ENCODE results near the gene GHR. TPM values are rescaled to one million over a fixed set of nuclear protein-coding genes. Genes with fewer than 3 reads are reported as not detected.

Gene GHR
- not detected for total RNA-seq

DNA sequence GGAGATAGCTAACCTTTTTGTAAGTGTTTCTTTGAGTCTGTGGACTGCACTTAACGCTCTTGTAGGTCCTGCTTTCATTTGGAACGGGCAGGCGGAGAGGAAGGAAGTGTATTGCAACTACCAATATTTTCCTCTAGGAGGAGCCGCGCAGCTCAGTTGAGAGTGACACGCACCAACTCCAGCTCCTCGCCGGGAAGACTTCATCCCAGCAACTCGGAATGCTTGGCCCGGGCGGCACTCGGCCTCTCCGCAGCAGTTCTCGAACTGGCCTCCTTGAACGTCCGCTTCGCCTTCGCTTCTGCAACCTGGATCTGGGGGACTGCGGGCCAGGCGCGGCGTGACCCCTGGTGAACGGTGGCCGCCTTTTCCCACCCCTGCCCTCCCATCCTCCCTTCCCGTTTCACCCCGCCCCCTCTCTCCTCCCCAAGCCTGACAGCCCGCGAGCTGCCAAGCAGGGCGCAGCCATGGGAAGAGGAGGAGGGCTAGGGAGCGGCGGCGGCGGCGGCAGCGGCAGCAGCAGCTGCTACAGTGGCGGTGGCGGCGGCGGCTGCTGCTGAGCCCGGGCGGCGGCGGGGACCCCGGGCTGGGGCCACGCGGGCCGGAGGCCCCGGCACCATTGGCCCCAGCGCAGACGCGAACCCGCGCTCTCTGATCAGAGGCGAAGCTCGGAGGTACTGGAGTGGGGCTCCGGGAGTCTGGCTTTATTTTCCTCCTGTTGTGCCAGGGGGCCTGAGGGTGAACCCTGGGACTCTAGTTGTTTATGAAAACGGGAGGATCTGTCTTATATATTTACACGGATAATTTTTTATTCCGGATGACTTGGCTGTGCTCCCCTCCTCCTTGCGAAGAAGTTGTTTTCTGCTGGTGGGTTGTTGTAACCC, at the start of gene GHR:
Gene GHR, plus strand, starts transcription at position 155 of the 881 bp plus-strand sequence. CDS start 142,436 bp downstream, outside the sequence.
- DNase-seq = no peak

DNA sequence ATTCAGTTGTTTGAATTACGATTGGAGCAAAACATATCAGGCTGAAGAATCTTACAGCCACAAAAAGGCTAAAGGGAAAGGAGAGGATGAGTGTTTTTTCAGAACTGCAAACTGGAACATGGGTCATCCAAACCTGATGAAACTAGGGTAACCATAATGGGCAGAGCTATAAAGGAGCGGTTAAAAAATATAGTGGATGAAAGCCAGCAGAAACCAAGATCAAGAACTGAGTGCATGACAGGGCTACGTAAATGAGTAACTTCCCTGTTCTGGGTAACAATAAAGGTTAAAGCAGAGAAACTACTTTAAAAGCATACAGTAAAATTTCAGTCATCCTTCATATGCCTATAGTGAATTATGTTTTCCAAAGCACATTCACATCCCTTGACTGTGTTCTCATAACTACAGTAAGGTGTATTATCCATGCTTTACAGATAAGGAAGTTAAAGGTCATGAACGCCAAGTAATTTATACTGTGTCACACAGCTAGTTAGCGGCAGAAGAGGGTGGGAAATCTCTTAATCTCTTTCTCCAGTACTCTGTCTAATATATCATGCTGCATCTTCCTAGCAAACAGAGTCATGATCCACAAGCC, 48.5 kb upstream of the GHR start:
- DNase-seq = no peak

DNA sequence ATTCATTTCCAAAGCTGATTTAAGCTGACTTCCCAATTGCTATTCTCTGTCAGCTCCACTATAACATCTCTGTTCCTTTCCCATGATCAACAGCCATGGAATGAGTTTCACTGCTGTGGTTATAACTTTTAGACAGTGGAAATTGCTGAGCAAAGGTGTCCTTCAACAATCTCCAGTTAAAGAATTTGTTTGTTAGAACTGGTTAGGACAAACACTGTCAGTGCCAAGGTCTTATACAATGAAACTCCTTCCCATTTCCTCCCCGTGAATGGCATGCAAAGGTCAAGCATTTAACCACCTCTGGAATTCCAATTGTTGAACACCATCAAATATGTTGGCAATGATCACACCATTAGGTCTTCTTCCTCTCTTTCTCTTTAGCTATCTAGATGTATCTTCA, 45.7 kb upstream of the GHR start:
- no peak for DNase-seq

DNA sequence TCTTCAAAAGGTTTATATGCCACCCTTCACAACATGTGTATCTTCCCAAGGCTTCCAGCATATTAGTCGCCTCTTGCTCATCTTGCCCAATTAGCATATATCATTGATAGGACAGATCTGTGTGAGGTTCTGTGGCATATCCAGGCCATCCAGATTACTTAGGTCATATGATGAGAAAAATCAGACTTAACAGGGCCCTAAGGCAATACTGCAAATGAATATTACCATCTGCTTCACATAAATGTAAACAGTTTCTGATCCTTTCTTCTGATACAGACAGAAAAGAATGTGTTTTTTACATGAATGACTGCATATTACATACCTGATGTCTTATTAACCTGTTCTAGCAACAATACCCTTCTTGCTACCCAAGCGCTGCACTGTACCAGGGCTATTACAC, 41.3 kb upstream of the GHR start:
- DNase-seq = no peak

DNA sequence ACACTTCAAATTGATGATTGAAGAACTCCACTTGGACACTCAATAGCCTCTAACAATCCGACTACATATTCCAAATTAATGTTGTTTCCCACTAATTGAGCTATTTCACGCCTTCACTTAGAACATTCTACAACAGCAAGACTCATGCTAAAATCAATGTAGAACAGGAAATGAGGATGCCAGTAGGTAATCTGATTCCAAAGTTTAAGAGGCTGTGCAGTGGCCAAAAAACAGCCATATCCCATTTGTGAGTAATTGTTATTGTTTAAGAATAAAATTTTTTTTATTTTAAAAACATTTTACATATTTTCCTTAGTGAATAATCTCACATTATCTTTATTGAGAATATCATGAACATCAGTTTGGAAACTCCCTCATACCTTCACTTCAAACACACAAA, 35.7 kb upstream of the GHR start:
- DNase-seq = no peak

DNA sequence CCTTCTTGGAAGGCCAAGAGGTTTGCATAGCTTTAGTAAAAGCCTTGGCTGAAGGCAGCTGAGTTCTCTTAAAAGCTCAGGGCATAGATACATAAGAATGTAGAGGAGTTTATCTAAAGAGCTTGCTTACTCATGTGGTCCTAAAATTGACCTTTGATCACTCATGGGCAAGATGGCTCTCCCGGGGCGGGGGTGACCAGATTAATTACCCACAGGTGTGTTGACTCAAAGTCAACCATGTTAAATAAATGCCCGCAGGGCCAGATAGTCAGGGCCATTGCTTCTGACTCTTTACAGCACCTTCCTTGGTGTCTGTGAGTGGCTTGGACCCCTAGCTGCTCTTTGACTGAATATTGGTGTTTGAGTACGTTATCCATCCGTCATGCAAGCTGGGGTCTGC, 33.1 kb upstream of the GHR start:
- no peak for DNase-seq

DNA sequence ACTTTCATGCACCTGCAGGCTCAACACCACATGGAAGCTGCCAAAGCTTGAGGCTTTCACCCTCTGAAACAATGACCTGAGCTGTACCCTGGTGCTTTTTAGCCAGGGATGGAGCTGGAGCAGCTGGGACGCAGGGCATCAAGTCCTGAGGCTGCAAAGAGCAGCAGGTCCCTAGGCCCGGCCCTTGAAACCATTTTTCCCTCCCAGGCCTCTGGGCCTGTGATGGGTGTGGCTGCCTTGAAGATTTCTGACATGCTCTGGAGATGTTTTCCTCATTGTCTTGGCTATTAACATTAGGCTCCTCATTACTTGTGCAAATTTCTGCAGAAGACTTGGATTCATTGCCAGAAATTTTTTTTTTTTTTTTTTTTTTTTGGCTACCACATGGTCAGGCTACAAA, 30.3 kb upstream of the GHR start:
- DNase-seq = no peak

DNA sequence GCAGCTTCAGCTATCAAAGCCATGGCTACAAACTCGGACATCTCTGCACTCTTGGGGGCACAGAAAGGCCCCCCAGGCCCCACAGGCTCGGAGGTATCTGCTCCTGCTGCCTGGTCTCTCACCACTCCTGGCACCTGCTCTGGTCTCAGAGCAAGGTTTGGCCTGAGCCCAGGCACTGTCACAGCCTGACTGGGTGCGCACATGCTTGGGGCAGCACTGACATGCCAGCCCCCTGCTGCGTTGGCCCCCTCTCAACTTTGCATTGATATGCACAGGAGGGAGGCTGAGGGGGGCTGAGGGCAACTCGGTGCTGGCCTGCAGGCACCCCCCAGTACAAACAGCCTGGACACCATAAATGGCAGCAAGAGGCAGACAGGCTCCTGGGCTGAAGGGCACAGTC, 27.1 kb upstream of the GHR start:
- DNase-seq = no peak

DNA sequence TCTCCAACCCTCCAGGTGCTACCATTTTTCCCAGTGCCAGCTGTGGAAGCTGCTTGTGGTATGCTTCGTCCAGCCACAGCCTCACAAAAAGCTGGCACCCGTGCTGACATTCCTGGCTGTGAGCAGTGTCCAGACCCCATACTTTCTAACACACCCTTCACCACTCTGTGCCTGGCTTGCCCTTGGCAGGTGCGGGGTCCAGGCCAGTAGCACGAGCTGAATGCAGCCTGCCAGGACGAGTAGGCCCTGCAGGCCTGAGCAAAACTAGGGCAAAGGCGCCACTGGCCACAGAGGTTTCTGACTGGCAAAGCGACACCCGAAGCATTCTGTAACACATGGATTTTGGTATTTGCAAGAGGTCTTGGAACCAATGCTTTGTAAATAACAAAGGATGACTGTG, 26.0 kb upstream of the GHR start:
- no peak for DNase-seq

DNA sequence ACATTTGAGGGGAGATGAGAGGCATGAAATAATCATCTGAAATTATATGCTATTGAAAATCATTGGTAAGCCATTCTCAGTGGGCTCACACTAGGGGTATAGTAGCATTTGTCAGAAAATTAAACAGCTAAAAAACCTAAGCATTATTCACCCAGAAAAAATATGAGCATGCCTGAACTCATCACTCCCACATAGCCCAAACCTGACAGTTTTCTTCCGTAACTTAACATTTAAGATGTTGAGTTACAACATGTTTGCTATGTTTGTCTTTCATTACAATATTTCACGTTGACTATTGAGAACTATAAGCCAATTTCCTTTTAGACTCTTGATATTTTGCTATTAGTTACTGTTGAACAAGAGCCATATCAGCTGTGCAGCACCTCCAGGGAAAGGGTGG, 23.5 kb upstream of the GHR start:
- DNase-seq = no peak

DNA sequence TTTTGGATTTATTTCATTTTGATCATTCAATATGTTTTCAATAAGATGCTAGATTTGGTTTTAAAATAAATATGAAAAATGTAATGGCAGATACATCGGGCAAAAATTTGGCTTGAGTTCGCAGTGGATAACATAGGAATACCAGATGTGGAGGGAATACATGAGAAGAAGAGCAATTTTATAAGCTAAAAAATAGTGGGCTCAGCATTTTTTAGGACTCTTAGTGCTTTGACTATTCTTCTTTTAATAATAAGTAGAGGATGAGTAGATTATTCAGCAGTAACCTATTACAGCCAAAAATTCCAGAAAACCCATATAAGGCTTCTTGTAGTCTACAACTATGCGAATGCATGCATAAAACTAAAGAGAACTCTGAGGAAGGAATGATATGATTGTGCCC, 22.8 kb upstream of the GHR start:
- no peak for DNase-seq

DNA sequence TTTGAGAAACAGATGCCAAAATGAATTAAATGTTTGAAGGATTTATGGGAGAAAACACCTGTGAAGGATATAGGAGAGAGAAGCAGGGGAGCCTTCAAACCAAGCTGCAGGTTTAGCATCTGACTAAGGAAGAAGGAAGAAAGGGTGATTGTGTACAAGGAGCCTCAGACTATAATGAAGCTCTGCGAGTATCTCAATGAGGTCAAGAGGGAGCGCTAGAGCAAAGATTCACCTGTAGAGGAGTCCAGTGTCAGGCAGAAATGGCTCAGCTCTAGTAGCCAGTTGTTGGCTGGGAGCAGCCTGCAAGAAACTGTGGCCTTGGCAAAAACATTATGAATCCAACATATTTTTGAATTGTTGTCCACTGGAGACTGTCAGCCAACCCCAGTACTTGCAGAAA, 20.0 kb upstream of the GHR start:
- DNase-seq = no peak

DNA sequence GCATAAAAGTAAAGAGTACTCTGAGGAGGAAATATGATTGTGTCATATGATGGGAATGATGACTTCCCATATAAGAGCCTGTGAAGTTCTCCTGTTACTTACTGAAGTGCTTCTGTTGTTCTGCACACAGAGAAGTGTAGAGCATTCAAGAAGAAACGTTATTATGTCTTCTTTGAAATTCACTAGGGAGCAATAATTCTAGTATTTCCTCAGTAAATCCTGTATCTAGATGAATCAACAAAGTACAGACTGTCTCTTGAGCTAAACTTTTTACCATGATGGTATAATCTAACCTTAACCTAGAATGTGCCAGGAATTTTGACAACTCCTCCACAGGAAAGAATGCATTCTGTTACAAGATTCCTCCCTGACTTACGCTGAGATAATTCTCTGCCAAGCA, 18.9 kb upstream of the GHR start:
- DNase-seq = no peak

DNA sequence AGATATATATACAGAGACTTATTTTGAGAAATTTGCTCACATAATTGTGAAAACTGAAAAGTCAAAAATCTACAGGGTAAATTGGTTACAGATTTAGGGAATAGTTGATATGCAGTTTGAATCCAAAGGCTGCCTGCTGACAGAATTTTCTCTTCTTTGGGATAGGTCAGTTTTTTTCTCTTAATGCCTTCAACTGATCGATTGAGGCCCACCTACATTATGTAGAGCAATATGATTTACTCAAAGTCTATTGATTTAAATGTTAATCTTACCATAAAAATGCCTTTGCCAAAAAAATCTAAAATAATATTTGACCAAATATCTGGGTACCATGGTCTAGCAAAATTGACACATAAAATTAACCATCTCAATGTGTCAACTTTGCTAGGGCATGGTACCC, 3.9 kb upstream of the GHR start:
- DNase-seq = no peak

DNA sequence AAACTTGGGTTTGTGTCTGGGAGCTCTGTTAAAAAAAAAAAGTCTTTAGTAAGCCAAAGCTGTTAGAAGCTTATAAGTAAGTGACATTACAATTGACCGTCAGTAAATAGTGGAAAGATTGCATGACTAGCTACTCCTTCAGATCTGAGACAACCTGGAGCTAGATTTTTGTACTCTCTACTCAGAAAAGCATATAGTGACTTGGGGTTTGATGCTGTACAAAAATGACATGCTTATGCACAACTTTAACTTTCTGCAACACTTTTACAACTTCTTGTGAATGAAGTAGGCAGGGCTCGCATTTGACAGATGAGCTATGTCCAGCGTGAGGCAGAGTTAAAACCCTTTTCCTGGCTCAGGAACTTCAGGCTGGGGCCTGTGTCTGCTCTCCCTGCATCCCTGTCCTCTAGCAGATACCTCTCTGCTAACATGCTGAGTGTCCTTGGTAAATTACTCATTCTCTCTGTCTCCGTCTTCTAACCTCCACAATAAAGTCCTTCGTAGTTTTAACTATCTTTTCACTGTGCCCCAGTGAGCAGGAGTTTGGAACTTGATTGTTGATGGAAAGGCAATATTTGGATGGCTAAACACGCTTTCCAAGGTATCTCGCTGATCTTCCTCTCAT, 471 bp upstream of the GHR start:
- DNase-seq = no peak

DNA sequence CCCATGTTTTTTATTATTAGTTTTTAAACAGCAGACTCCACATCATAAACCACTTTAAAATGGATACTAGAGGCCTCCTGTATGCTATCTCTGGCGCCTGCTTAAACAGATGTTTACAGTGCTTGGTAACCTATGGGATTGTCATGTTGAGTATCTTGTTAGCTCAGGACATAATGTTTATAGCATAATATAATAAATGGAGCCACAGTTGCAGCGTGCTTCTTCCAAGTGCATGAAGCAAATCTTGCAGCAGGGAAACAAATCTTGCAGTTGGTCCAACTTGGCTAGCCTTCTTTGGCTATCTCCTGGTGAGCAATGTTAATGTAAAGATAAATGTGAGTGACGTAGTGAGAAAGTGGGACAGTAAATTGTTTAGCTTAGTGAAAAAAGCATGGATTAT, 2.8 kb downstream of the GHR start:
- no peak for DNase-seq

DNA sequence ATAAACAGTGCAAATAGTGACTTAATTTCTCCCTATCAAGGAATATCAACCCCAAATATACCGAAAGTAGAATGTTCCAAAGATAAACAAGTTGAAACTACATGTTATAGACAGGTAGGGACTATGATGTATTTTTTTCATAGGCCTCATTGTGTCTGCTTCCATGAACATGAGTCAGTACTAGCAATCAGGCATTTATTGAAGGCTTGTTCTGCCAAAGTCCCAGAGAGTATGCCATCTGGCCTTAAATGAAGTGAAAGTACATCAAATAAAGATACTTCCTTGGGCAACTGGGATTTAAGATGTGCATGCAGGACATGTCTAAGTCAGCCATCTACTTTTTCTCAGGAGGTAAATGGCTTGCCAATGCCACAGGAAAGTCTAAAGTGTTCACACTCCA, 6.5 kb downstream of the GHR start:
- DNase-seq = no peak

DNA sequence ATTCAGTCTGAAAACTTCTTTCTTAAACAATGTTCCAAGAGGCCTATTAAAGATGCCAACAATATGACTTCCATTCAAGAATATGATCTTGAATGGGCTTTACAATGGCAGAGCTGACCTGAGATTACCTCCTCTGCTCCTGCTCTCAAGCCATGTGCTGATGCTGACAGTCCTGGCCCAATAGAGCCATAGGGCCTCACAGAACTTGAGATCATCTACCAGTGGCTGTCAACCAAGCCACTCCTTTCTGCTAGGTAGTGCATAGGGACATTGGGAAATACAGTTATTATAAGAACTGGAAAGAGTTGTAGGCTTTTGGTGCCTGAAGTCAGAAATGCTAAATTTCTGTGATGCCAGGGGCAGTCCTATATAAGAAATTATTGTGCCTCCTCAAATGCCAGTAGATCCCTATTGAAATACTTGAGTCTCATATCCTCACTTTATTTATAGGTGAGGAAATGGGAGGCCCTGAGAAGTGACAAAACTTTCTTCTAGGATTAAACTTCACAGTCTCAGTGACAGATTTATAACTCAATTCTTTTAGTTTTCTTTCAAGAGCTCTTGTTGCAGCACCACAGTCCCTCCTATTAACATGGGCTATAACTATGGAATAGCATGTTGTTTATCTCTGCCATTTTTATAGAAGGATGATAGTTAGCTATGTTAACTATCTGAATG, 10.9 kb downstream of the GHR start:
- no peak for DNase-seq

DNA sequence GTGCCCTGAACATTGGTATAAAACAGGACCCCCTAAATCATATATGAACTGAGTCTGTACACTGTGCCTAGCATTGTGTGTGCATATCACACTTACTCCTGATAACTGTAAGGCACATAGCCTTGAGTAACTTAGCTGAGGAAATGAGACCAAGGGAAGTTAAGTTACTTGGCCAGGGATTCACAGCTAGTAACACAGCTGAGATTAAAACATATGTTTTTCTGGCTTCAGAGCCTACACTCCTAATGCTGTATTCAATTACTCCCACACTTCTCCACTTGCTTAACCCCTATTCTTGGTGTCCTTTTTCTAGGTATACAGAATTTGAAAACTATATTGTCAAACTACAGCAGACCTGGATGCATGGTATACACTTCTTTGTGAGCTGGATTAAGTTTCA, 12.8 kb downstream of the GHR start:
- no peak for DNase-seq

DNA sequence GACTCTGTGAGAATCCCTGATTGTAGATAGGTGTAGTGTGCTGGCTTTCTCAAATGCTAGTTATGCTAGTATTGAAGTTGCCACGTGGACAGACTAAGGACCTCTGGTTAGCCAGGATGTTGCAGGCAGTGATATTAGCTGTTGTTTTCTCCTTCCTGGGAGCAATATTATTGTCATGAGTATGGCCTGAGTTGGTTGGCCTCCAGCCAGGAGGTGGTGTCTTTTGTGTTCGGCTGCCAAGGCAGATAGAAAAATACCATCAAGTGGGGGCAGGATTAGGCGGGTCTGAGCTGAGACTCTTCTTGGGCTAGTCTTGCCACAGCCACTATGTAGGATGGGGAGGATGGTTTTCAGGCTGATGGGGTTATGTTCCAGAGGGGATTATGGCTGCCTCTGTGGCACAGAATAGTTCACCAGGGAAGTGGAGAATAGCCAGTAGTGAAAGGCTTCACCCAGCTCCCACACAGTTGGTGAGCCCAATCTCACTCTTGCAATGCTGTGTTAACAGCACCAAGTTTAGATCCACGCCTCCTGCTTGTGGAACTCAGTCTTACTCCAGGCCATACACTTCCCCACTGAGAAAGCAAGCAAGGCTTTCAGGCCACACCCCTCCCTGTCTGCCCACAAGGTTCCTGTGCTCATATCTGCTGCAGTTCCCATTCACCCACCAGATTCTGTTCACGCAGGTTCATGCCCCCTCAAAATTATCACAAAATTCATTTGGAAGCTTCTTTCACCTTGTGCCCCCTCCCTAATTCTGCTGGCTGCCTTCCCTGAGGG, 31.2 kb downstream of the GHR start:
- no peak for DNase-seq

DNA sequence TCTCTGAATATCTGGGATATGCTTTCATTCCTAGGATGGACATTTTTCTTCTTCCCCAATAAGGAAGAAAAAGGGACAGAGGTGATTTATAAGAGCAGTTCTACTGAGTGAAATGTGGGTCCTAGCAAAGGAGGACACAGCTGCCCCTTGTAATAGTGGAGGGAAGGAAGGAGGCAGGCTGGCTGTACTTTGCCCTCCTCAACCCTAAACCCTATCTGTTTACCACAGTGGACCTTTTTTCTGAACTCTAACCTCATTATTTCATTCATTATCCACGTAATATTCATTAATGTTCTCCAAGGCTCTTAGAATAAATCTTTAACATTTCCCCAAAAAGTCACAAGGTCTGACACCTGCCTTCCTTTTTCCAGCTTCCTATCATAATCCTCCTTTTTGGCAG, 37.8 kb downstream of the GHR start:
- DNase-seq = no peak

DNA sequence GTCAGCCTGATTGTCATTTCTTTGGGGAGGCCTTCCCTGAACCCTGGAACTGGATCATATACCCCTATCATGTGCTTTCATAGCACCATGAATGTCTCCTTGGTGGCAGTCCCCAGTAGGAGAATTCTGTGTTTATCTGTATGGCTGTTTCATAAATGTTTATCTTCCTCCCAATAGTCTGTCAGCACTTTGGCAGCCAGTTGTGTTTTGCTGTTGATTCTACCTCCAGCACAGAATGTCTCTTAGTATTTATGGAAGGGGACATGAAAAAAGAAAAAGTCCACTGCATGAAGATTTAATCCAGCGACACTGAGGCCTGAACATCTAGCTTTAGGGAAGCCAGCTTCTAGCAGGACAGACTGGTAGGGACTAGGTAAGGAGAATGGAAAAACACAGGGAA, 38.3 kb downstream of the GHR start:
- DNase-seq = no peak

DNA sequence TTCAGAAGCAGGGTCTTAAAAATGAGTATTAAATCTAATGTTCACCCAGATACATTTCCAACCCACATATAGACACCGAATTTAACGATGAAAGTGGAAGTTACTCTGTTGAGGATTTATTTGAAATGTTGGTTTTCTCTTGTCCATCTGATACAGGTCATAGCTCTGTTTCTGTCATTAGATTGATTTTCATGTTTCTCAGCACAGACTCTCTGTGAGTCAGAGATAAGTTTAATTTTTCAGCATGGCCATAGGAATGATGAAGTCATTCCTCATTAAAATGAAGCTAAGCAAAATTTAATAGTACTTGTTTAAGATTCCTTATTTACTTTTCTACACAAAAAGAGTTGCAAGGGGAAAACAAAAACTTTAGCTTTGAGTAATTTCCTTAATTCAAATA, 38.8 kb downstream of the GHR start:
- no peak for DNase-seq
